GM23338 (cell line): ENCODE measurements around the gene RAB11FIP3. TPM values are rescaled to one million over a fixed set of nuclear protein-coding genes. Genes with fewer than 3 reads are reported as not detected.

Experiments used
- ATAC-seq: fragments of 200-7000 bp; cut with Tn5 transposase; 3 replicates; pipeline ENCODE4 v1.9.1; 2020
- DNase-seq: peaks from one replicate; pipeline ENCODE4 v3.0.0-alpha.2; 2015; ENCODE audit warnings: low spot score
- H2AFZ ChIP-seq: fragments of 200-600 bp; sonication (generic); 2 replicates; pipeline ENCODE4 v1.8.0; 2016; ENCODE audit warnings: antibody characterized with exemption, mild to moderate bottlenecking, moderate library complexity
- H3F3A ChIP-seq: fragments of 200-600 bp; sonication (generic); replicated peaks from 2 replicates; pipeline ENCODE4 v1.8.0; 2017; ENCODE audit warnings: antibody characterized with exemption, mixed run types, low read depth
- H3K27ac ChIP-seq: fragments of 200-600 bp; sonication (generic); 2 replicates; pipeline ENCODE4 v1.6.1; 2016; ENCODE audit warnings: low read depth
- H3K27me3 ChIP-seq: fragments of 200-600 bp; sonication (generic); 2 replicates; pipeline ENCODE4 v1.8.0; 2016; ENCODE audit warnings: mild to moderate bottlenecking, mixed run types, moderate library complexity; ENCODE audit not compliant: insufficient read depth
- H3K36me3 ChIP-seq: fragments of 200-600 bp; sonication (generic); 2 replicates; pipeline ENCODE4 v1.8.0; 2016; ENCODE audit warnings: mild to moderate bottlenecking; ENCODE audit not compliant: insufficient read depth
- H3K4me1 ChIP-seq: fragments of 200-600 bp; sonication (generic); 2 replicates; pipeline ENCODE4 v1.8.0; 2016; ENCODE audit warnings: mild to moderate bottlenecking, moderate library complexity; ENCODE audit not compliant: insufficient read depth
- H3K4me2 ChIP-seq: fragments of 200-600 bp; sonication (generic); 2 replicates; pipeline ENCODE4 v1.7.1; 2017; ENCODE audit warnings: mixed run types
- H3K4me3 ChIP-seq: fragments of 200-600 bp; sonication (generic); 2 replicates; pipeline ENCODE4 v1.6.1; 2016; ENCODE audit warnings: mixed run types
- H3K79me2 ChIP-seq: fragments of 200-600 bp; sonication (generic); replicated peaks from 2 replicates; pipeline ENCODE4 v1.8.0; 2017; ENCODE audit warnings: mild to moderate bottlenecking; ENCODE audit not compliant: insufficient read depth
- H3K9me2 ChIP-seq: fragments of 200-600 bp; sonication (generic); 2 replicates; pipeline ENCODE4 v1.8.0; 2017; ENCODE audit not compliant: insufficient read depth
- H4K20me1 ChIP-seq: fragments of 200-600 bp; sonication (generic); replicated peaks from 2 replicates; pipeline ENCODE4 v1.8.0; 2017; ENCODE audit warnings: mild to moderate bottlenecking; ENCODE audit not compliant: insufficient read depth
- H3K27ac Mint-ChIP-seq: 2 replicates; pipeline ENCODE4 v1.8.0; 2020; ENCODE audit warnings: inconsistent platforms, mild to moderate bottlenecking, moderate library complexity, mixed read lengths
- H3K27me3 Mint-ChIP-seq: 3 replicates; pipeline ENCODE4 v1.8.0; 2022; ENCODE audit warnings: low read depth, mild to moderate bottlenecking, moderate library complexity, mixed read lengths, inconsistent platforms; ENCODE audit not compliant: insufficient read depth, poor library complexity
- H3K36me3 Mint-ChIP-seq: 3 replicates; pipeline ENCODE4 v1.8.0; 2021; ENCODE audit warnings: low read depth, mild to moderate bottlenecking, inconsistent platforms, moderate library complexity, mixed read lengths
- H3K4me1 Mint-ChIP-seq: 3 replicates; pipeline ENCODE4 v1.8.0; 2020; ENCODE audit warnings: mild to moderate bottlenecking, inconsistent platforms, mixed read lengths
- H3K4me3 Mint-ChIP-seq: 3 replicates; pipeline ENCODE4 v1.8.0; 2021; ENCODE audit warnings: moderate library complexity, mild to moderate bottlenecking, inconsistent platforms, mixed read lengths
- H3K9me3 Mint-ChIP-seq: 3 replicates; pipeline ENCODE4 v1.8.0; 2020; ENCODE audit warnings: moderate library complexity, mild to moderate bottlenecking, inconsistent platforms, mixed read lengths
- EZH2 ChIP-seq: fragments of 200-600 bp; sonication (generic); IDR thresholded peaks from one replicate; pipeline ENCODE4 v1.8.0; 2017; ENCODE audit warnings: antibody characterized with exemption, mild to moderate bottlenecking, low read depth; ENCODE audit not compliant: unreplicated experiment
- NANOG ChIP-seq: IDR thresholded peaks from 2 replicates; pipeline ENCODE4 v1.6.1; 2016; ENCODE audit warnings: antibody characterized with exemption, borderline replicate concordance
- POLR2AphosphoS5 ChIP-seq: IDR thresholded peaks from 2 replicates; pipeline ENCODE4 v1.6.1; 2016; ENCODE audit warnings: antibody characterized with exemption, low read depth
- STAT1 ChIP-seq: IDR thresholded peaks from one replicate; pipeline ENCODE4 v1.6.1; 2016; ENCODE audit warnings: antibody characterized with exemption; ENCODE audit not compliant: unreplicated experiment
- ZNF114 ChIP-seq: fragments of 250-450 bp; sonication (Bioruptor Pico); IDR thresholded peaks from 2 replicates; pipeline ENCODE4 v1.5.0; 2020; ENCODE audit warnings: mild to moderate bottlenecking, moderate library complexity
- ZNF331 ChIP-seq: fragments of 250-450 bp; sonication (Bioruptor Pico); IDR thresholded peaks from 2 replicates; pipeline ENCODE4 v1.5.0; 2020; ENCODE audit warnings: low read depth, mild to moderate bottlenecking, moderate library complexity
- polyA plus RNA-seq: library from polyadenylated mRNA; unstranded; fragments of >200 nt; fragmentation: Nextera tagmentation; extraction: Ambion mirVana; gene quantifications from 2 replicates; pipeline ENCODE4 v1.2.1, GENCODE V29; 2016
- total RNA-seq: library from RNA; depleted of rRNA; stranded (reverse); fragments of >200 nt; shearing (Covaris generic); gene quantifications from 2 replicates; pipeline ENCODE4 v1.2.3, GENCODE V29; 2014
- TF ChIP-seq, protein P1 (sequence below): fragments of 250-450 bp; sonication (Bioruptor Pico); IDR thresholded peaks from 2 replicates; pipeline ENCODE4 v1.5.0; 2020; ENCODE audit warnings: mild to moderate bottlenecking, moderate library complexity
- TF ChIP-seq, protein P2 (sequence below): IDR thresholded peaks from one replicate; pipeline ENCODE4 v1.6.1; 2018; ENCODE audit warnings: antibody characterized with exemption; ENCODE audit not compliant: unreplicated experiment
- TF ChIP-seq, protein P3 (sequence below), 2 experiments: fragments of 200-600 bp in 1 of 2; sonication (generic) in 1 of 2; conservative IDR thresholded peaks; 2 replicates each; pipeline versions ENCODE4 v1.5.1 to v1.6.1; 2016 to 2017; ENCODE audit warnings: antibody characterized with exemption in 2 of 2, low read depth in 2 of 2, mild to moderate bottlenecking in 2 of 2, moderate library complexity in 1 of 2

Gene RAB11FIP3
- total and polyA plus RNA-seq, 2 experiments from 2014 or later: 3.2 to 29.2 TPM

DNA sequence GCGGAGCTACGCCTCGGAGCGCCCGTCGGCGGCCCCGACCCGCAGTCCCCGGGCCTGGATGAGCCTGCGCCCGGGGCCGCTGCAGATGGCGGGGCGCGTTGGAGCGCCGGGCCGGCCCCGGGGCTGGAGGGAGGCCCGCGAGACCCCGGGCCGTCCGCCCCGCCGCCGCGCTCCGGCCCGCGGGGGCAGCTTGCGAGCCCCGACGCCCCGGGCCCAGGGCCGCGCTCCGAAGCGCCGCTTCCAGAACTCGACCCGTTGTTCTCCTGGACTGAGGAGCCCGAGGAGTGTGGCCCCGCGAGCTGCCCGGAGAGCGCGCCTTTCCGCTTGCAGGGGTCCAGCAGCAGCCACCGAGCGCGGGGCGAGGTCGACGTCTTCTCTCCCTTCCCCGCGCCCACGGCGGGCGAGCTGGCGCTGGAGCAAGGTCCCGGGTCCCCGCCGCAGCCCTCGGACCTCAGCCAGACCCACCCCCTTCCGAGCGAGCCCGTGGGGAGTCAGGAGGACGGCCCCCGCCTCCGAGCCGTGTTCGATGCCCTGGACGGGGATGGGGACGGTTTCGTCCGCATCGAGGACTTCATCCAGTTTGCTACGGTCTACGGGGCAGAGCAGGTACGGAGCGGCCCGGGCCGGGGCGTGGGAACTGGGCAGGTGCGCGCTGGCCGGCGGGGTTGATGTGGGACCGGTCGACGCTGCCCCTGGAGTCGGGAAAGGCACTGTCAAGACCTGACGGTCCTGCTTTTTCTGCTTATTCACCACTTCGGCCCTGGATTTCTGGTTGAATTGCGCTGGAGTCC, 861 bp downstream of the RAB11FIP3 start:
- no peak for TF ChIP-seq POLR2AphosphoS5
- H3K9me2 ChIP-seq: no peaks in the 10 kb centered on the region
- peak overlapping the region; percentile 77 for H3K4me3 Mint-ChIP-seq
- peaks cover 11% of the 10 kb centered on the region for H3K4me1 Mint-ChIP-seq
- H3F3A ChIP-seq: peaks cover 9% of the 10 kb centered on the region; the same call in 1 of the 2 replicates
- peaks cover 42% of the 10 kb centered on the region for H3K27me3 Mint-ChIP-seq
- peak; percentile 68 for DNase-seq
- H3K4me3 ChIP-seq: peak overlapping the region; percentile 83
- peaks cover 19% of the 10 kb centered on the region for H4K20me1 ChIP-seq
- H3K27me3 ChIP-seq: peaks cover 43% of the 10 kb centered on the region
- peaks cover 9% of the 10 kb centered on the region for H3K36me3 Mint-ChIP-seq
- no peaks in the 10 kb centered on the region for H3K36me3 ChIP-seq
- H3K4me2 ChIP-seq: peak overlapping the region; percentile 92
- H3K27ac Mint-ChIP-seq: no peak overlapping the region
- no peak overlapping the region for H3K27ac ChIP-seq
- peaks cover 8% of the 10 kb centered on the region for H3K4me1 ChIP-seq
- ATAC-seq: peak; percentile 24
- H2AFZ ChIP-seq: 0 out of 2 replicates have a peak overlapping the region, but pooled peaks have one; percentile 52
- H3K79me2 ChIP-seq: peaks cover 48% of the 10 kb centered on the region
- H3K9me3 Mint-ChIP-seq: 0 out of 3 replicates have a peak, but pooled peaks cover 4% of the 10 kb centered on the region

DNA sequence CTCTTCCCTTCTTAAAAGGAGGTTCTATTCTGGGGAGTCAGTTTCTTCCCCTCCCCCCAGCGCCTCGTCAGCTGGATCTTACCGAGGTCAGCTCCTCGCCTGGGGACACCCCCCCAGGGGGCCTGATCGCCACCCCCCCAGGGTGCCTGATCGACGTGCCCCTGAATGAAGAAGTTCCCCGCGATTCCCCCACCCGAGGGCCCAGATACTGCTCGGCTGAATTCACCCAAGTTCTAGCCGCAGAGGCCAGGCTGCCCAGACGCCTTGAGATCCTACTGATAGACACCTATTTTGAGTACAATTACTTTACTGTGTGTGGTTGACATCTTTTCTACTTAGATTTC, 1.4 kb downstream of the RAB11FIP3 start:
- Histone ChIP-seq H3K36me3 (no peaks in the 10 kb centered on the region), H4K20me1 (peaks cover 19% of the 10 kb centered on the region), H3K4me2 (peak overlapping the region; percentile 92), H2AFZ (no peak overlapping the region), H3K79me2 (peaks cover 51% of the 10 kb centered on the region), H3F3A (peaks cover 9% of the 10 kb centered on the region; the same call in 1 of the 2 replicates), H3K4me1 (peaks cover 8% of the 10 kb centered on the region), H3K27ac (no peak overlapping the region), H3K4me3 (peak overlapping the region; percentile 83), H3K9me2 (no peaks in the 10 kb centered on the region), H3K27me3 (peaks cover 43% of the 10 kb centered on the region)
- ATAC-seq: no peak
- Mint-ChIP-seq H3K9me3 (0 out of 3 replicates have a peak, but pooled peaks cover 4% of the 10 kb centered on the region), H3K27me3 (peaks cover 42% of the 10 kb centered on the region), H3K27ac (no peak overlapping the region), H3K4me1 (peaks cover 11% of the 10 kb centered on the region), H3K36me3 (peaks cover 9% of the 10 kb centered on the region), H3K4me3 (peak overlapping the region; percentile 77)
- DNase-seq: no peak
- no peak for TF ChIP-seq ZNF331 (CRISPR knock-in tag)
- TF ChIP-seq POLR2AphosphoS5: no peak
- no peak for TF ChIP-seq ZNF114 (CRISPR knock-in tag)
- no peak for TF ChIP-seq STAT1
- TF ChIP-seq, protein P1, sequence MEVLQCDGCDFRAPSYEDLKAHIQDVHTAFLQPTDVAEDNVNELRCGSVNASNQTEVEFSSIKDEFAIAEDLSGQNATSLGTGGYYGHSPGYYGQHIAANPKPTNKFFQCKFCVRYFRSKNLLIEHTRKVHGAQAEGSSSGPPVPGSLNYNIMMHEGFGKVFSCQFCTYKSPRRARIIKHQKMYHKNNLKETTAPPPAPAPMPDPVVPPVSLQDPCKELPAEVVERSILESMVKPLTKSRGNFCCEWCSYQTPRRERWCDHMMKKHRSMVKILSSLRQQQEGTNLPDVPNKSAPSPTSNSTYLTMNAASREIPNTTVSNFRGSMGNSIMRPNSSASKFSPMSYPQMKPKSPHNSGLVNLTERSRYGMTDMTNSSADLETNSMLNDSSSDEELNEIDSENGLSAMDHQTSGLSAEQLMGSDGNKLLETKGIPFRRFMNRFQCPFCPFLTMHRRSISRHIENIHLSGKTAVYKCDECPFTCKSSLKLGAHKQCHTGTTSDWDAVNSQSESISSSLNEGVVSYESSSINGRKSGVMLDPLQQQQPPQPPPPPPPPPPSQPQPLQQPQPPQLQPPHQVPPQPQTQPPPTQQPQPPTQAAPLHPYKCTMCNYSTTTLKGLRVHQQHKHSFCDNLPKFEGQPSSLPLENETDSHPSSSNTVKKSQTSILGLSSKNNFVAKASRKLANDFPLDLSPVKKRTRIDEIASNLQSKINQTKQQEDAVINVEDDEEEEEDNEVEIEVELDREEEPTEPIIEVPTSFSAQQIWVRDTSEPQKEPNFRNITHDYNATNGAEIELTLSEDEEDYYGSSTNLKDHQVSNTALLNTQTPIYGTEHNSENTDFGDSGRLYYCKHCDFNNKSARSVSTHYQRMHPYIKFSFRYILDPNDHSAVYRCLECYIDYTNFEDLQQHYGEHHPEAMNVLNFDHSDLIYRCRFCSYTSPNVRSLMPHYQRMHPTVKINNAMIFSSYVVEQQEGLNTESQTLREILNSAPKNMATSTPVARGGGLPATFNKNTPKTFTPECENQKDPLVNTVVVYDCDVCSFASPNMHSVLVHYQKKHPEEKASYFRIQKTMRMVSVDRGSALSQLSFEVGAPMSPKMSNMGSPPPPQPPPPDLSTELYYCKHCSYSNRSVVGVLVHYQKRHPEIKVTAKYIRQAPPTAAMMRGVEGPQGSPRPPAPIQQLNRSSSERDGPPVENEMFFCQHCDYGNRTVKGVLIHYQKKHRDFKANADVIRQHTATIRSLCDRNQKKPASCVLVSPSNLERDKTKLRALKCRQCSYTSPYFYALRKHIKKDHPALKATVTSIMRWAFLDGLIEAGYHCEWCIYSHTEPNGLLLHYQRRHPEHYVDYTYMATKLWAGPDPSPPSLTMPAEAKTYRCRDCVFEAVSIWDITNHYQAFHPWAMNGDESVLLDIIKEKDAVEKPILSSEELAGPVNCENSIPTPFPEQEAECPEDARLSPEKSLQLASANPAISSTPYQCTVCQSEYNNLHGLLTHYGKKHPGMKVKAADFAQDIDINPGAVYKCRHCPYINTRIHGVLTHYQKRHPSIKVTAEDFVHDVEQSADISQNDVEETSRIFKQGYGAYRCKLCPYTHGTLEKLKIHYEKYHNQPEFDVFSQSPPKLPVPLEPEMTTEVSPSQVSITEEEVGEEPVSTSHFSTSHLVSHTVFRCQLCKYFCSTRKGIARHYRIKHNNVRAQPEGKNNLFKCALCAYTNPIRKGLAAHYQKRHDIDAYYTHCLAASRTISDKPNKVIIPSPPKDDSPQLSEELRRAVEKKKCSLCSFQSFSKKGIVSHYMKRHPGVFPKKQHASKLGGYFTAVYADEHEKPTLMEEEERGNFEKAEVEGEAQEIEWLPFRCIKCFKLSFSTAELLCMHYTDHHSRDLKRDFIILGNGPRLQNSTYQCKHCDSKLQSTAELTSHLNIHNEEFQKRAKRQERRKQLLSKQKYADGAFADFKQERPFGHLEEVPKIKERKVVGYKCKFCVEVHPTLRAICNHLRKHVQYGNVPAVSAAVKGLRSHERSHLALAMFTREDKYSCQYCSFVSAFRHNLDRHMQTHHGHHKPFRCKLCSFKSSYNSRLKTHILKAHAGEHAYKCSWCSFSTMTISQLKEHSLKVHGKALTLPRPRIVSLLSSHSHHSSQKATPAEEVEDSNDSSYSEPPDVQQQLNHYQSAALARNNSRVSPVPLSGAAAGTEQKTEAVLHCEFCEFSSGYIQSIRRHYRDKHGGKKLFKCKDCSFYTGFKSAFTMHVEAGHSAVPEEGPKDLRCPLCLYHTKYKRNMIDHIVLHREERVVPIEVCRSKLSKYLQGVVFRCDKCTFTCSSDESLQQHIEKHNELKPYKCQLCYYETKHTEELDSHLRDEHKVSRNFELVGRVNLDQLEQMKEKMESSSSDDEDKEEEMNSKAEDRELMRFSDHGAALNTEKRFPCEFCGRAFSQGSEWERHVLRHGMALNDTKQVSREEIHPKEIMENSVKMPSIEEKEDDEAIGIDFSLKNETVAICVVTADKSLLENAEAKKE (CRISPR knock-in tag): no peak
- TF ChIP-seq, protein P2, sequence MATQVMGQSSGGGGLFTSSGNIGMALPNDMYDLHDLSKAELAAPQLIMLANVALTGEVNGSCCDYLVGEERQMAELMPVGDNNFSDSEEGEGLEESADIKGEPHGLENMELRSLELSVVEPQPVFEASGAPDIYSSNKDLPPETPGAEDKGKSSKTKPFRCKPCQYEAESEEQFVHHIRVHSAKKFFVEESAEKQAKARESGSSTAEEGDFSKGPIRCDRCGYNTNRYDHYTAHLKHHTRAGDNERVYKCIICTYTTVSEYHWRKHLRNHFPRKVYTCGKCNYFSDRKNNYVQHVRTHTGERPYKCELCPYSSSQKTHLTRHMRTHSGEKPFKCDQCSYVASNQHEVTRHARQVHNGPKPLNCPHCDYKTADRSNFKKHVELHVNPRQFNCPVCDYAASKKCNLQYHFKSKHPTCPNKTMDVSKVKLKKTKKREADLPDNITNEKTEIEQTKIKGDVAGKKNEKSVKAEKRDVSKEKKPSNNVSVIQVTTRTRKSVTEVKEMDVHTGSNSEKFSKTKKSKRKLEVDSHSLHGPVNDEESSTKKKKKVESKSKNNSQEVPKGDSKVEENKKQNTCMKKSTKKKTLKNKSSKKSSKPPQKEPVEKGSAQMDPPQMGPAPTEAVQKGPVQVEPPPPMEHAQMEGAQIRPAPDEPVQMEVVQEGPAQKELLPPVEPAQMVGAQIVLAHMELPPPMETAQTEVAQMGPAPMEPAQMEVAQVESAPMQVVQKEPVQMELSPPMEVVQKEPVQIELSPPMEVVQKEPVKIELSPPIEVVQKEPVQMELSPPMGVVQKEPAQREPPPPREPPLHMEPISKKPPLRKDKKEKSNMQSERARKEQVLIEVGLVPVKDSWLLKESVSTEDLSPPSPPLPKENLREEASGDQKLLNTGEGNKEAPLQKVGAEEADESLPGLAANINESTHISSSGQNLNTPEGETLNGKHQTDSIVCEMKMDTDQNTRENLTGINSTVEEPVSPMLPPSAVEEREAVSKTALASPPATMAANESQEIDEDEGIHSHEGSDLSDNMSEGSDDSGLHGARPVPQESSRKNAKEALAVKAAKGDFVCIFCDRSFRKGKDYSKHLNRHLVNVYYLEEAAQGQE: no peak
- TF ChIP-seq, protein P3, sequence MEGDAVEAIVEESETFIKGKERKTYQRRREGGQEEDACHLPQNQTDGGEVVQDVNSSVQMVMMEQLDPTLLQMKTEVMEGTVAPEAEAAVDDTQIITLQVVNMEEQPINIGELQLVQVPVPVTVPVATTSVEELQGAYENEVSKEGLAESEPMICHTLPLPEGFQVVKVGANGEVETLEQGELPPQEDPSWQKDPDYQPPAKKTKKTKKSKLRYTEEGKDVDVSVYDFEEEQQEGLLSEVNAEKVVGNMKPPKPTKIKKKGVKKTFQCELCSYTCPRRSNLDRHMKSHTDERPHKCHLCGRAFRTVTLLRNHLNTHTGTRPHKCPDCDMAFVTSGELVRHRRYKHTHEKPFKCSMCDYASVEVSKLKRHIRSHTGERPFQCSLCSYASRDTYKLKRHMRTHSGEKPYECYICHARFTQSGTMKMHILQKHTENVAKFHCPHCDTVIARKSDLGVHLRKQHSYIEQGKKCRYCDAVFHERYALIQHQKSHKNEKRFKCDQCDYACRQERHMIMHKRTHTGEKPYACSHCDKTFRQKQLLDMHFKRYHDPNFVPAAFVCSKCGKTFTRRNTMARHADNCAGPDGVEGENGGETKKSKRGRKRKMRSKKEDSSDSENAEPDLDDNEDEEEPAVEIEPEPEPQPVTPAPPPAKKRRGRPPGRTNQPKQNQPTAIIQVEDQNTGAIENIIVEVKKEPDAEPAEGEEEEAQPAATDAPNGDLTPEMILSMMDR (conservative IDR thresholded peaks at IDR 0.05; ENCODE audit: low read depth in 2 of 2): no peak
- no peak for TF ChIP-seq NANOG
- TF ChIP-seq EZH2: no peak
